Measurements from ENCODE around the gene KLHL6. TPM values are rescaled to one million over a fixed set of nuclear protein-coding genes. Genes with fewer than 3 reads are reported as not detected.

The KLHL6 gene
- total RNA-seq, 1 donor from 2014 or later = not detected

DNA sequence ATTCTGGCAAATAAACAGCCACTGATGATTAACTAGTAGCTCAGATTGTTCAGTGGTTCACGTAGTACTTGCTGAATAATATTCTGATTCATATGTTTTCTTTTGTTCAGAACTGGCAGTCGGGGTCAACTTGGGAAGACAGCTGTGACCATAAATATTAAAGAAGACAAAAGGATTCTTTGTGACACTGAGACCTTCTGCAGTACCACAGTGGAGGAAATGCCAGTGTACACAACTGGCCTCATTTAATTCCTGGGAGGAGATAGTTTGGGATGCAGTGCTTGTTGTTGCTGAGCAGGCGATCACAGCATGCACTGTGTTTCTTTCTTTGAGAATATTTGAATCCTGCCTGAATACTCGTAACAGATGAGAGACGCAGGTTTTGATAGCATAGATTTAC, 100.4 kb downstream of the KLHL6 start:
- Mint-ChIP-seq H3K27ac (ENCODE audit: unreplicated experiment) (peak overlapping the region; percentile 63), H3K36me3 (ENCODE audit: unreplicated experiment) (peaks cover 7% of the 10 kb centered on the region), H3K9me3 (ENCODE audit: unreplicated experiment) (peaks cover 2% of the 10 kb centered on the region), H3K4me3 (ENCODE audit: unreplicated experiment) (no peak overlapping the region), H3K27me3 (ENCODE audit: unreplicated experiment) (no peaks in the 10 kb centered on the region), H3K4me1 (ENCODE audit: unreplicated experiment) (peaks cover 11% of the 10 kb centered on the region)
- DNase-seq (ENCODE audit: extremely low spot score, unreplicated experiment) = no peak
- TF ChIP-seq, protein P1, sequence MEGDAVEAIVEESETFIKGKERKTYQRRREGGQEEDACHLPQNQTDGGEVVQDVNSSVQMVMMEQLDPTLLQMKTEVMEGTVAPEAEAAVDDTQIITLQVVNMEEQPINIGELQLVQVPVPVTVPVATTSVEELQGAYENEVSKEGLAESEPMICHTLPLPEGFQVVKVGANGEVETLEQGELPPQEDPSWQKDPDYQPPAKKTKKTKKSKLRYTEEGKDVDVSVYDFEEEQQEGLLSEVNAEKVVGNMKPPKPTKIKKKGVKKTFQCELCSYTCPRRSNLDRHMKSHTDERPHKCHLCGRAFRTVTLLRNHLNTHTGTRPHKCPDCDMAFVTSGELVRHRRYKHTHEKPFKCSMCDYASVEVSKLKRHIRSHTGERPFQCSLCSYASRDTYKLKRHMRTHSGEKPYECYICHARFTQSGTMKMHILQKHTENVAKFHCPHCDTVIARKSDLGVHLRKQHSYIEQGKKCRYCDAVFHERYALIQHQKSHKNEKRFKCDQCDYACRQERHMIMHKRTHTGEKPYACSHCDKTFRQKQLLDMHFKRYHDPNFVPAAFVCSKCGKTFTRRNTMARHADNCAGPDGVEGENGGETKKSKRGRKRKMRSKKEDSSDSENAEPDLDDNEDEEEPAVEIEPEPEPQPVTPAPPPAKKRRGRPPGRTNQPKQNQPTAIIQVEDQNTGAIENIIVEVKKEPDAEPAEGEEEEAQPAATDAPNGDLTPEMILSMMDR (IDR thresholded peaks at IDR 0.05) = no peak

DNA sequence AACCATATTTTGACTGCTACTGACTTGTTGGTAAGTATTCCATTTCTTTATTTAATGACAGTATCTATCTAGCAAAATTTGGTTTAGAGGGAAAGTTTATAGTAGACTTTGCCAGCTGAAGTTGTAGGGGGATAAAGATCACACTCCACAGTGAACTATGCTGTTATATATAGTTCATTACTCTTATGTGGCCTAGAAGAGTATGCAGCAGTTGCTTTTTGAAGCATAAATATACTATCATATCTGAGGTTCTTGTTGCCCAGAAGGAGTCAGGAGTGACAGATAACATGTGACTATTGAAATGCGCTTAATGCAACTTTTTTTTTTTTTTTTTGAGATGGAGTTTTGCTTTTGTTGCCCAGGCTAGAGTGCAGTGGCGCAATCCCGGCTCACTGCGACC, 101.4 kb downstream of the KLHL6 start:
- TF ChIP-seq, protein P1 (IDR thresholded peaks at IDR 0.05) = no peak
- Mint-ChIP-seq H3K4me1 (ENCODE audit: unreplicated experiment) (peaks cover 21% of the 10 kb centered on the region), H3K36me3 (ENCODE audit: unreplicated experiment) (peaks cover 7% of the 10 kb centered on the region), H3K9me3 (ENCODE audit: unreplicated experiment) (no peaks in the 10 kb centered on the region), H3K4me3 (ENCODE audit: unreplicated experiment) (no peak overlapping the region), H3K27me3 (ENCODE audit: unreplicated experiment) (no peaks in the 10 kb centered on the region), H3K27ac (ENCODE audit: unreplicated experiment) (no peak overlapping the region)
- no peak for DNase-seq (ENCODE audit: extremely low spot score, unreplicated experiment)

GRCh38 chr3:183449791-183450190, 105.7 kb downstream of the KLHL6 start:
- Mint-ChIP-seq H3K27ac (ENCODE audit: unreplicated experiment) (no peak overlapping the region), H3K36me3 (ENCODE audit: unreplicated experiment) (peaks cover 5% of the 10 kb centered on the region), H3K4me1 (ENCODE audit: unreplicated experiment) (peaks cover 32% of the 10 kb centered on the region), H3K9me3 (ENCODE audit: unreplicated experiment) (peaks cover under 1% of the 10 kb centered on the region), H3K4me3 (ENCODE audit: unreplicated experiment) (no peak overlapping the region), H3K27me3 (ENCODE audit: unreplicated experiment) (no peaks in the 10 kb centered on the region)
- TF ChIP-seq, protein P1 (IDR thresholded peaks at IDR 0.05) = no peak
- DNase-seq (ENCODE audit: extremely low spot score, unreplicated experiment) = no peak

GRCh38 chr3:183449391-183449790, 106.1 kb downstream of the KLHL6 start:
- Mint-ChIP-seq H3K9me3 (ENCODE audit: unreplicated experiment) (peaks cover 4% of the 10 kb centered on the region), H3K27me3 (ENCODE audit: unreplicated experiment) (no peaks in the 10 kb centered on the region), H3K4me3 (ENCODE audit: unreplicated experiment) (no peak overlapping the region)

DNA sequence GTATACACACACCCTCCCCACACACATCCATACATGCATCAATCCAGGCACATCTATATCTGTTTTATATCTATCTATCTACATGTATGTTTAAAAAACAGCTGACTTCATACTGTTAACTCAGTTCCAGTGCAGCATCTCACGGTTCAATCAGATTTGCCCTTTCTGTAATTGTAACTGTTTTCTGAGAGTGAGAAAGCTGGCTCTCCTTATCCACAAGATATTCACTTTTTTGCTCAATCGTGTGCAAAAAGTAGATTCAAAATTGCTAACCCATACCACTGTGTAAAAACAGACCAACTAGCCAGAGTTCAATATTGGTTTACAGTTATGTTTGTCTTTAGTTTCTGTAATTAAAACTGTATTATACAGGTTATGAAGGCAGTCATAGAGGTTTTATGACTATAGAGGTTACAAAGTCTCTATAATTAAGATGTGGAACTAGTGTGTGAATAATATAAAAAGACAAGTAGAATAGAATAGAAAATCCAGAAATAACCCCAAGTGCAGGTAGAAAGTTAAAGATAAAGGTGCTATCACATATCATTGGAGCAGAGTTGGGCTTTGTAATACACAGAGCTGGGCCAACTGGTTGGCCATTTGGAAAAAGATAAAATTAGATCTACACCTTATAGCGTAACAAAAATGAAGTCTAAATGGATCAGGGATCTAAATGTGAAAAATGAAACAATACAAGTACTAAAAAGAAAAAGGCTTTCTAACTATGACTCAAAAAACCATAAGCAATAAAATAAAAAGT, 107.0 kb downstream of the KLHL6 start:
- no peak for DNase-seq (ENCODE audit: extremely low spot score, unreplicated experiment)
- peaks cover 31% of the 10 kb centered on the region for H3K4me1 Mint-ChIP-seq (ENCODE audit: unreplicated experiment)
- peaks cover 7% of the 10 kb centered on the region for H3K27me3 Mint-ChIP-seq (ENCODE audit: unreplicated experiment)
- peak overlapping the region; percentile 2 for H3K27ac Mint-ChIP-seq (ENCODE audit: unreplicated experiment)
- H3K36me3 Mint-ChIP-seq (ENCODE audit: unreplicated experiment) = peaks cover 8% of the 10 kb centered on the region
- TF ChIP-seq, protein P1 (IDR thresholded peaks at IDR 0.05) = no peak
- peak overlapping the region; percentile 97 for H3K4me3 Mint-ChIP-seq (ENCODE audit: unreplicated experiment)
- H3K9me3 Mint-ChIP-seq (ENCODE audit: unreplicated experiment) = peaks cover 9% of the 10 kb centered on the region

More at GRCh38 chr3:183449391-183449790, 106.1 kb downstream of the KLHL6 start:
- H3K4me1 Mint-ChIP-seq (ENCODE audit: unreplicated experiment) = peaks cover 31% of the 10 kb centered on the region
- peaks cover 5% of the 10 kb centered on the region for H3K36me3 Mint-ChIP-seq (ENCODE audit: unreplicated experiment)
- no peak for DNase-seq (ENCODE audit: extremely low spot score, unreplicated experiment)
- TF ChIP-seq, protein P1 (IDR thresholded peaks at IDR 0.05) = no peak
- H3K27ac Mint-ChIP-seq (ENCODE audit: unreplicated experiment) = no peak overlapping the region
